UCSD-AML1 (cell line): ENCODE measurements around the gene ARMCX1.
"Not testable (repeated sequence)": the region's sequence is repeated elsewhere in the genome, so short reads cannot be mapped to it uniquely, and the experiment has no call there.

Source experiments
- DNase-seq: peaks from one replicate; lab custom pipeline; 2025; ENCODE audit not compliant: unreplicated experiment; lab: John Stamatoyannopoulos, UW

The ARMCX1 gene

GRCh38 chrX:101550362-101550750 lies at the start of gene ARMCX1:
Gene ARMCX1 (plus strand): TSS chrX:101550547. CDS start chrX:101552931, 2,384 bp downstream.
- DNase-seq: peak; percentile 20

GRCh38 chrX:101502929-101503328 lies 47.4 kb upstream of the ARMCX1 start:
- not testable (repeated sequence) for DNase-seq

- no peak for DNase-seq
Measured at GRCh38 chrX:101507372-101507771, 43.0 kb upstream of the ARMCX1 start.

GRCh38 chrX:101507986-101508385 lies 42.4 kb upstream of the ARMCX1 start:
- no peak for DNase-seq

- DNase-seq: no peak
Measured at GRCh38 chrX:101530944-101531343, 19.4 kb upstream of the ARMCX1 start.

- DNase-seq: no peak
Measured at GRCh38 chrX:101539116-101539515, 11.2 kb upstream of the ARMCX1 start.

- DNase-seq: no peak
Measured at GRCh38 chrX:101550751-101551379, 518 bp downstream of the ARMCX1 start.

GRCh38 chrX:101551380-101551767 lies 1.0 kb downstream of the ARMCX1 start:
- DNase-seq: no peak

- DNase-seq: no peak
Measured at GRCh38 chrX:101552714-101553113, 2.4 kb downstream of the ARMCX1 start.

- DNase-seq: no peak
Measured at GRCh38 chrX:101564651-101565050, 14.3 kb downstream of the ARMCX1 start.

- no peak for DNase-seq
Measured at GRCh38 chrX:101595739-101596419, 45.5 kb downstream of the ARMCX1 start.

GRCh38 chrX:101599592-101599991 lies 49.2 kb downstream of the ARMCX1 start:
- not testable (repeated sequence) for DNase-seq

GRCh38 chrX:101602077-101602476 lies 51.7 kb downstream of the ARMCX1 start:
- DNase-seq: no peak
